GM19328 (cell line): Measurements from ENCODE around the gene PGC.
A peak's percentile ranks its signal among the peaks of the same experiment; 100 is the strongest.

ENCODE experiments used
- ATAC-seq: cut with Tn5 transposase; IDR thresholded peaks from one replicate; pipeline ENCODE4 v1.9.1; 2021; ENCODE audit warnings: mild to moderate bottlenecking, moderate library complexity; ENCODE audit not compliant: unreplicated experiment

The PGC gene

GRCh38 chr6:41747256-41748101 is at the start of gene PGC:
Gene PGC (minus strand): TSS chr6:41747397. CDS start chr6:41747334, 63 bp downstream.
- ATAC-seq, result no peak

GRCh38 chr6:41796474-41796873 is 49.3 kb upstream of the PGC start:
- no peak for ATAC-seq

GRCh38 chr6:41791984-41792383 is 44.8 kb upstream of the PGC start:
- no peak for ATAC-seq

- ATAC-seq, result no peak
Measured at GRCh38 chr6:41791305-41791704, 44.1 kb upstream of the PGC start.

GRCh38 chr6:41790045-41790444 is 42.8 kb upstream of the PGC start:
- ATAC-seq, result no peak

GRCh38 chr6:41789390-41789724 is 42.2 kb upstream of the PGC start:
- no peak for ATAC-seq

GRCh38 chr6:41787219-41787917 is 40.2 kb upstream of the PGC start, which contains the start of gene TOMM6:
Gene TOMM6 (plus strand): TSS chr6:41787694. CDS start chr6:41787698, 4 bp downstream.
- peak; percentile 78 for ATAC-seq

GRCh38 chr6:41786451-41787218 is 39.4 kb upstream of the PGC start:
- peak; percentile 64 for ATAC-seq

- ATAC-seq, result no peak
Measured at GRCh38 chr6:41785689-41786450, 38.7 kb upstream of the PGC start.

GRCh38 chr6:41785254-41785653 is 38.1 kb upstream of the PGC start:
- ATAC-seq, result no peak

GRCh38 chr6:41784581-41785171 is 37.5 kb upstream of the PGC start:
- ATAC-seq, result no peak

- ATAC-seq, result no peak
Measured at GRCh38 chr6:41783106-41783780, 36.0 kb upstream of the PGC start.

GRCh38 chr6:41781366-41781730 is 34.2 kb upstream of the PGC start:
- ATAC-seq, result no peak

- no peak for ATAC-seq
Measured at GRCh38 chr6:41780551-41781365, 33.6 kb upstream of the PGC start, which contains the start of gene PRICKLE4. Gene PRICKLE4 (plus strand): TSS chr6:41780782. CDS start chr6:41783474, 2,692 bp downstream.

- ATAC-seq, result peak; percentile 87
Measured at GRCh38 chr6:41779788-41780550, 32.8 kb upstream of the PGC start, which contains the start of gene FRS3. Gene FRS3 (minus strand): TSS chr6:41779900. CDS start chr6:41776987, 2,913 bp downstream.

- ATAC-seq, result peak; percentile 13
Measured at GRCh38 chr6:41779336-41779735, 32.1 kb upstream of the PGC start.

GRCh38 chr6:41778895-41779294 is 31.7 kb upstream of the PGC start:
- ATAC-seq, result no peak
